Mesendoderm (in vitro differentiated cells): Measurements from ENCODE around the gene EMCN.
"Not testable (repeated sequence)": the region's sequence is repeated elsewhere in the genome, so short reads cannot be mapped to it uniquely, and the experiment has no call there.

Source experiments
- DNase-seq: peaks from one replicate; pipeline ENCODE4 v3.0.0; 2013
- H2AK5ac ChIP-seq: 2 replicates; pipeline ENCODE4 v1.6.1; 2013; ENCODE audit warnings: low read length, inconsistent platforms
- H2BK120ac ChIP-seq: 2 replicates; pipeline ENCODE4 v1.6.1; 2013; ENCODE audit warnings: low read depth, mild to moderate bottlenecking, low read length, moderate library complexity, mixed read lengths
- H2BK15ac ChIP-seq: replicated peaks from 2 replicates; pipeline ENCODE4 v1.6.1; 2013; ENCODE audit warnings: low read depth, mild to moderate bottlenecking, moderate library complexity
- H2BK5ac ChIP-seq: 2 replicates; pipeline ENCODE4 v1.6.1; 2013; ENCODE audit warnings: low read length, inconsistent platforms
- H3K18ac ChIP-seq: 2 replicates; pipeline ENCODE4 v1.6.1; 2013; ENCODE audit warnings: mild to moderate bottlenecking, low read length, mixed read lengths
- H3K23ac ChIP-seq: one replicate; pipeline ENCODE4 v1.6.1; 2013; ENCODE audit warnings: low read length
- H3K27ac ChIP-seq: 2 replicates; pipeline ENCODE4 v1.5.1; 2013; ENCODE audit warnings: low read depth, mild to moderate bottlenecking, inconsistent platforms, low read length, moderate library complexity
- H3K27me3 ChIP-seq: 2 replicates; pipeline ENCODE4 v1.6.1; 2013; ENCODE audit warnings: low read length, control low read depth, mild to moderate bottlenecking, inconsistent platforms; ENCODE audit not compliant: insufficient read depth, poor library complexity
- H3K36me3 ChIP-seq: 2 replicates; pipeline ENCODE4 v1.6.1; 2013; ENCODE audit warnings: low read length, inconsistent platforms; ENCODE audit not compliant: control insufficient read depth, insufficient read depth
- H3K4ac ChIP-seq: one replicate; pipeline ENCODE4 v1.6.1; 2013; ENCODE audit warnings: low read depth, mild to moderate bottlenecking, low read length, moderate library complexity
- H3K4me1 ChIP-seq: 2 replicates; pipeline ENCODE4 v1.6.1; 2013; ENCODE audit warnings: low read depth, low read length, inconsistent platforms; ENCODE audit not compliant: control insufficient read depth
- H3K4me2 ChIP-seq: 2 replicates; pipeline ENCODE4 v1.6.1; 2013; ENCODE audit warnings: low read length
- H3K4me3 ChIP-seq: 2 replicates; pipeline ENCODE4 v1.5.1; 2013; ENCODE audit warnings: mild to moderate bottlenecking, low read length
- H3K56ac ChIP-seq: one replicate; pipeline ENCODE4 v1.6.1; 2013; ENCODE audit warnings: low read length
- H3K79me1 ChIP-seq: 2 replicates; pipeline ENCODE4 v1.6.1; 2013; ENCODE audit warnings: low read length, inconsistent platforms
- H3K79me2 ChIP-seq: 2 replicates; pipeline ENCODE4 v1.6.1; 2013; ENCODE audit warnings: mild to moderate bottlenecking, low read length; ENCODE audit not compliant: control insufficient read depth, insufficient read depth
- H3K9ac ChIP-seq: 2 replicates; pipeline ENCODE4 v1.6.1; 2013; ENCODE audit warnings: low read length, inconsistent platforms
- H4K5ac ChIP-seq: one replicate; pipeline ENCODE4 v1.6.1; 2013; ENCODE audit warnings: low read length
- H4K8ac ChIP-seq: one replicate; pipeline ENCODE4 v1.6.1; 2013; ENCODE audit warnings: low read depth, mild to moderate bottlenecking, control low read depth, low read length, moderate library complexity
- whole genome bisulfite sequencing: extraction: QIAGEN DNeasy Blood & Tissue Kit; methylation state at CpG from one replicate; pipeline ENCODE4 v1.1.7; 2013; ENCODE audit warnings: low lambda C conversion rate, missing lambda C conversion rate; ENCODE audit not compliant: insufficient coverage; ENCODE audit errors: extremely low coverage; 5-methylcytosine and 5-hydroxymethylcytosine counted together

Gene EMCN

GRCh38 chr4:100414016-100414790, 103.6 kb downstream of the EMCN start:
- H3K4ac ChIP-seq = no peak overlapping the region
- H3K4me1 ChIP-seq = no peaks in the 10 kb centered on the region
- no peak overlapping the region for H2BK15ac ChIP-seq
- no peaks in the 10 kb centered on the region for H3K79me1 ChIP-seq
- no peak overlapping the region for H3K9ac ChIP-seq
- no peak overlapping the region for H2BK120ac ChIP-seq
- no peak overlapping the region for H3K4me2 ChIP-seq
- H3K4me3 ChIP-seq = no peak overlapping the region
- peak; percentile 19 for DNase-seq
- H3K23ac ChIP-seq = no peak overlapping the region
- H3K36me3 ChIP-seq = no peaks in the 10 kb centered on the region
- H3K79me2 ChIP-seq = no peaks in the 10 kb centered on the region
- WGBS = no CpG with 5 or more reads among the region's 3 CpGs
- H3K27ac ChIP-seq = no peak overlapping the region
- H3K56ac ChIP-seq = no peak overlapping the region
- H4K8ac ChIP-seq = no peak overlapping the region
- no peak overlapping the region for H2AK5ac ChIP-seq
- no peak overlapping the region for H4K5ac ChIP-seq
- no peak overlapping the region for H2BK5ac ChIP-seq
- no peaks in the 10 kb centered on the region for H3K27me3 ChIP-seq
- H3K18ac ChIP-seq = no peak overlapping the region

- Histone ChIP-seq H3K79me2 (no peaks in the 10 kb centered on the region), H3K9ac (no peak overlapping the region), H3K4me2 (no peak overlapping the region), H3K27ac (no peak overlapping the region), H3K4me1 (no peaks in the 10 kb centered on the region), H2BK15ac (no peak overlapping the region), H3K36me3 (no peaks in the 10 kb centered on the region), H3K23ac (no peak overlapping the region), H2BK5ac (no peak overlapping the region), H3K4me3 (no peak overlapping the region), H3K18ac (no peak overlapping the region), H2BK120ac (no peak overlapping the region), H4K8ac (no peak overlapping the region), H2AK5ac (no peak overlapping the region), H3K4ac (no peak overlapping the region), H3K56ac (no peak overlapping the region), H3K27me3 (no peaks in the 10 kb centered on the region), H3K79me1 (no peaks in the 10 kb centered on the region), H4K5ac (no peak overlapping the region)
- no peak for DNase-seq
- no CpG with 5 or more reads among the region's 1 CpG for WGBS
Observed at GRCh38 chr4:100391863-100392262, 126.0 kb downstream of the EMCN start.

- H3K56ac ChIP-seq = no peak overlapping the region
- H3K4me1 ChIP-seq = no peaks in the 10 kb centered on the region
- no peak overlapping the region for H3K27ac ChIP-seq
- no CpG with 5 or more reads among the region's 1 CpG for WGBS
- H3K27me3 ChIP-seq = no peaks in the 10 kb centered on the region
- no peak overlapping the region for H2BK120ac ChIP-seq
- H3K79me2 ChIP-seq = no peaks in the 10 kb centered on the region
- no peak overlapping the region for H4K8ac ChIP-seq
- no peak overlapping the region for H4K5ac ChIP-seq
- H3K79me1 ChIP-seq = no peaks in the 10 kb centered on the region
- H2BK5ac ChIP-seq = no peak overlapping the region
- H3K18ac ChIP-seq = no peak overlapping the region
- H3K4me3 ChIP-seq = no peak overlapping the region
- H2BK15ac ChIP-seq = no peak overlapping the region
- H3K36me3 ChIP-seq = no peaks in the 10 kb centered on the region
- H3K4ac ChIP-seq = no peak overlapping the region
- H2AK5ac ChIP-seq = no peak overlapping the region
- no peak overlapping the region for H3K4me2 ChIP-seq
- DNase-seq = peak; percentile 51
- no peak overlapping the region for H3K23ac ChIP-seq
- no peak overlapping the region for H3K9ac ChIP-seq
Observed at GRCh38 chr4:100391086-100391485, 126.7 kb downstream of the EMCN start.

- no peak overlapping the region for H3K4me3 ChIP-seq
- no peak overlapping the region for H3K27ac ChIP-seq
- H3K4me1 ChIP-seq = no peaks in the 10 kb centered on the region
- H3K56ac ChIP-seq = no peak overlapping the region
- no peak overlapping the region for H3K9ac ChIP-seq
- no peak overlapping the region for H3K23ac ChIP-seq
- H3K4me2 ChIP-seq = no peak overlapping the region
- H3K36me3 ChIP-seq = no peaks in the 10 kb centered on the region
- no peak overlapping the region for H3K18ac ChIP-seq
- H3K79me1 ChIP-seq = no peaks in the 10 kb centered on the region
- peak; percentile 56 for DNase-seq
- no peak overlapping the region for H4K5ac ChIP-seq
- H2BK15ac ChIP-seq = no peak overlapping the region
- H3K4ac ChIP-seq = no peak overlapping the region
- no peak overlapping the region for H2AK5ac ChIP-seq
- no CpG with 5 or more reads among the region's 1 CpG for WGBS
- no peaks in the 10 kb centered on the region for H3K27me3 ChIP-seq
- no peak overlapping the region for H2BK5ac ChIP-seq
- no peak overlapping the region for H2BK120ac ChIP-seq
- H3K79me2 ChIP-seq = no peaks in the 10 kb centered on the region
- H4K8ac ChIP-seq = no peak overlapping the region
Observed at GRCh38 chr4:100386270-100386669, 131.6 kb downstream of the EMCN start.

GRCh38 chr4:100380401-100380800, 137.4 kb downstream of the EMCN start:
- H2BK15ac ChIP-seq, H3K79me2 ChIP-seq, H3K79me1 ChIP-seq, H3K4me2 ChIP-seq, H2BK5ac ChIP-seq, DNase-seq, H3K9ac ChIP-seq, H3K23ac ChIP-seq, H3K4me3 ChIP-seq, H3K4me1 ChIP-seq, H4K8ac ChIP-seq, H3K27ac ChIP-seq, H3K18ac ChIP-seq, H3K4ac ChIP-seq, H3K56ac ChIP-seq, H2BK120ac ChIP-seq, H4K5ac ChIP-seq, H3K36me3 ChIP-seq, H3K27me3 ChIP-seq, H2AK5ac ChIP-seq: not testable (repeated sequence)
- no CpG with 5 or more reads among the region's 1 CpG for WGBS

GRCh38 chr4:100379583-100380105, 138.2 kb downstream of the EMCN start:
- no peak overlapping the region for H2BK5ac ChIP-seq
- no peak for DNase-seq
- H4K5ac ChIP-seq = no peak overlapping the region
- no CpG with 5 or more reads among the region's 5 CpGs for WGBS
- H3K36me3 ChIP-seq = no peaks in the 10 kb centered on the region
- no peak overlapping the region for H3K4me2 ChIP-seq
- no peak overlapping the region for H3K4me3 ChIP-seq
- no peak overlapping the region for H3K9ac ChIP-seq
- no peaks in the 10 kb centered on the region for H3K79me2 ChIP-seq
- no peaks in the 10 kb centered on the region for H3K27me3 ChIP-seq
- H2AK5ac ChIP-seq = no peak overlapping the region
- H3K27ac ChIP-seq = no peak overlapping the region
- H2BK120ac ChIP-seq = no peak overlapping the region
- no peak overlapping the region for H3K18ac ChIP-seq
- H3K56ac ChIP-seq = no peak overlapping the region
- no peaks in the 10 kb centered on the region for H3K4me1 ChIP-seq
- H2BK15ac ChIP-seq = no peak overlapping the region
- no peak overlapping the region for H3K23ac ChIP-seq
- no peaks in the 10 kb centered on the region for H3K79me1 ChIP-seq
- no peak overlapping the region for H4K8ac ChIP-seq
- H3K4ac ChIP-seq = no peak overlapping the region
